Skeletal muscle satellite cell (primary cell): ENCODE results near the gene GULP1.
"Not testable (repeated sequence)": the region's sequence is repeated elsewhere in the genome, so short reads cannot be mapped to it uniquely, and the experiment has no call there.

Experiments
- H3K27me3 ChIP-seq: 2 replicates; pipeline ENCODE4 v1.7.0; 2013; ENCODE audit warnings: low read length; ENCODE audit not compliant: control insufficient read depth, insufficient read depth
- H3K36me3 ChIP-seq: 2 replicates; pipeline ENCODE4 v1.7.0; 2013; ENCODE audit warnings: mild to moderate bottlenecking, control low read depth, low read length; ENCODE audit not compliant: insufficient read depth
- H3K4me1 ChIP-seq: 2 replicates; pipeline ENCODE4 v1.7.0; 2013; ENCODE audit warnings: low read length; ENCODE audit not compliant: control insufficient read depth, insufficient read depth
- H3K4me2 ChIP-seq: 2 replicates; pipeline ENCODE4 v1.7.0; 2013; ENCODE audit warnings: mild to moderate bottlenecking, low read length
- H3K4me3 ChIP-seq: 2 replicates; pipeline ENCODE4 v1.7.0; 2013; ENCODE audit warnings: low read length
- H3K9ac ChIP-seq: 2 replicates; pipeline ENCODE4 v1.7.0; 2013; ENCODE audit warnings: mild to moderate bottlenecking, low read depth, low read length, moderate library complexity
- H3K9me3 ChIP-seq: replicated peaks from 2 replicates; pipeline ENCODE4 v1.7.0; 2013; ENCODE audit warnings: mild to moderate bottlenecking, control low read depth, low read length

GULP1 gene

DNA sequence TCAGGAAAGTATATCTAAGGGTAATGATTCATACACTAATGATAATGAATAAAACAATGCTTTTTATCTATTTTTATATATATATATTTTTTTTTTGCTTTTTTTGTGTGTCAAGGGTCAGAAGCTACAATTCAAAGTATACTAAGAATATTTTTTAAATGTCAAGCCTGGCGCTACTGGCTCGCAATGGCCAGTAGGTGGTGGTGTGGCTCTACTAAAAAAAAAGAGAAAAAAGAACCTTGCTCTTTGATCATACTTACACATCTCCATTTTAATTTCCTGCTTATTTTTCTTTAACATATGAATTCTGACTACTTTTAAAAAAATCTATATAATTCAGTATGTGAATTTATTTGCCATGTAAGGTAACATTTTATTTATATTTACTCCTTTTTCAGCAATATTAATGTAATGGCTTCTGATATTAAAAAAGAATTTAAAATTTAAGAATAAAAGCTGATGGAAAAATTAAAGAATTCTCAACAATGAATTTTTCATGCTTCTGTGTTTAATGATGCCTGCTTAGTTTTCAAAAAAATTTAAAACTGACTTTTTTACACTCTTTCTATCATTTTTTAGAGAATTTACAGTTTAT, 232.9 kb downstream of the GULP1 start:
- Histone ChIP-seq H3K4me3 (no peak overlapping the region), H3K4me1 (peaks cover 10% of the 10 kb centered on the region), H3K27me3 (no peaks in the 10 kb centered on the region), H3K4me2 (no peak overlapping the region), H3K36me3 (no peaks in the 10 kb centered on the region), H3K9ac (peak overlapping the region; percentile 11), H3K9me3 (no peaks in the 10 kb centered on the region)

DNA sequence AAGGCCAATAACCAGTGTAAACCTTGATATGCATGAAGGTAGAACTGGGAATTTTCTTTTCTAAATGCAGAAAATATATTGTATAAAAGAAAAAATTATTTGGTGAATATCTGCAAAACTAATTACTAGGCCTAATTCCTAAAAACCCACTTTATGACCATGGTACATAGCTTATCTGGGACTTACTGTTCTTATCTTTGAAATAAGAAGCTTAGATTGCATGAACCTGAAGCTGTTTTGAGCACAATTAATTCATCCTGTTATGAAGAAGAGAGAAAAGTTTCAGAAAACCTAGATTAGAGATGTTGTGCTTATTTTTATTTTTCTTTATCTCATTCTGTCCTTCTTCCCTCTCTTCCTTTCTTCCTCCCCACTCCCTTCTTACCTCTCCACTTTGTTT, 235.0 kb downstream of the GULP1 start:
- Histone ChIP-seq H3K4me1 (peaks cover 10% of the 10 kb centered on the region), H3K9ac (no peak overlapping the region), H3K9me3 (no peaks in the 10 kb centered on the region), H3K36me3 (no peaks in the 10 kb centered on the region), H3K4me2 (no peak overlapping the region), H3K27me3 (no peaks in the 10 kb centered on the region), H3K4me3 (no peak overlapping the region)

DNA sequence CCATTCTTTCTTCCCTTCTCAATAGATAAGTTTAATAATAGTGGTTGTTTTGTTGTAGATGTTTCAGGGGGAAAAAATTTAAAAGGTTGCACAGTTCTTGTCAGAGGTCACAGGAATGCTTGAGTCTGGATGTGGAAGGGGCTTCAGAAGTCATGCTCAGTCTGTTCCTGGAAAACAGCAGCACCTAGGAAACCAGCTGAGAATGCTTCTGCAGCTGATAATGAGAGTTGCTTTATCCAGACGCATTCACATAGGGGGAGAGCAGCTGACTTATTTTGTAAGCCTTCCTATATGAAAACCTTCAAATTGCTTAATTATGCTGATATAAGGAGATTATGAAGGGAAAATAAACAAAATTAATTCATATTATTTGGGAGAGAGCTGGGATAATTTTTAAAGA, 235.5 kb downstream of the GULP1 start:
- Histone ChIP-seq H3K9me3 (no peaks in the 10 kb centered on the region), H3K36me3 (no peaks in the 10 kb centered on the region), H3K27me3 (no peaks in the 10 kb centered on the region), H3K4me1 (peaks cover 10% of the 10 kb centered on the region), H3K4me3 (no peak overlapping the region), H3K9ac (no peak overlapping the region), H3K4me2 (no peak overlapping the region)

DNA sequence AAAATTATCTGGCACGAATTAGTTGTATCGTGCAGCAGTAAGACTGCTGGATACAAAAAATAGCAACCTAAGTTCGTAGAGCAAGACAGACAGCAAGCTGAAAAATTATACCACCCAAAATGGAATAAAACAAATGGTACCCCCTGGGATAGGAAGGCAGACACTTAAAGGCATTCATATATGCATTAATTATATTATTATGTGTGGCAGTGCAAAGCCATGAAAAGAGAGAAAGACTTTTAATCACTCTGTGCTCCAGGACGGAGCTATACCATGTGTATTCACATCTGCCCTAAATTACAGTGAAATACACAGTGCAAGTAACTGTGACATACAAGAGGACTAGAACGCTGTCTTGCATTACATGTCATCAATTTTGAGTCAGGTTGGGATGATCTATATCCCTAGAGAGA, 235.9 kb downstream of the GULP1 start:
- peaks cover 10% of the 10 kb centered on the region for H3K4me1 ChIP-seq
- no peaks in the 10 kb centered on the region for H3K9me3 ChIP-seq
- H3K27me3 ChIP-seq, result no peaks in the 10 kb centered on the region
- no peak overlapping the region for H3K9ac ChIP-seq
- no peak overlapping the region for H3K4me2 ChIP-seq
- H3K4me3 ChIP-seq, result no peak overlapping the region
- no peaks in the 10 kb centered on the region for H3K36me3 ChIP-seq

DNA sequence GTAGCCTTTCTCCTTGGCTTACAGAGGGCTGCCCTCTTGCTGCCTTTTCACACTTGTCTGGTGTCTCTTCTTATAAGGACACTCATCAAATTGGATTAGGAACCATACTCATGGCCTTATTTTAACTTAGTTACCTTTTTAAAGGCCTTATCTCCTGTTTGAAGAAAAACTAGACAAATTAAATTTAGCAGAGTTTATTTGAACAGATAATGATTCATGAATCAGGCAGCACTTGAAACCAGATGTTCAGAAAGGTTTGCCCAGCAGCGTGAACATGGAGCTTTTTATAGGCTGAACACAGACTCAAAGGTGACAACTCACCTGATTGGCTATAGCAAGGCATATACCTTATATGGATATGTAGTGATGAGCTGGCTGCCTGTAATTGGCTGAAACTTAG, 238.0 kb downstream of the GULP1 start:
- Histone ChIP-seq H3K9ac (no peak overlapping the region), H3K27me3 (no peaks in the 10 kb centered on the region), H3K36me3 (no peaks in the 10 kb centered on the region), H3K4me1 (peaks cover 10% of the 10 kb centered on the region), H3K9me3 (no peaks in the 10 kb centered on the region), H3K4me3 (no peak overlapping the region), H3K4me2 (no peak overlapping the region)

DNA sequence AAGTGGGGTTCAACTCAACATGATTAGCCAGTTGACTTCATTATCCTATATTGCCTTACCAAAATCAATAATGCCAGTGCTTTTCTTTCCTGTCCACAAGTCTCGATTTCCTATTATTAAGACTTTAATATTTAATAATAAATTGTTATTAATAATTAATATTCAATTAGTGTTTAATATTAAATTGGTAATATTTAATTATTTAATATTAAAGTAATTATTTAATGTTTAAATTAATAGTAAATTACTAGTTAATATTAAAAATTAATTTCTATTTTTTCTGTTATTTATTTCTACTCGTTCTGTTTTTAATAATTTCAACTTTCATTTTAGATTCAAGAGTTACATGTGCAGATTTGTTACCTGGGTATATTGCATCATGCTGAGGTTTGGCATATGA, 243.2 kb downstream of the GULP1 start:
- no peaks in the 10 kb centered on the region for H3K27me3 ChIP-seq

DNA sequence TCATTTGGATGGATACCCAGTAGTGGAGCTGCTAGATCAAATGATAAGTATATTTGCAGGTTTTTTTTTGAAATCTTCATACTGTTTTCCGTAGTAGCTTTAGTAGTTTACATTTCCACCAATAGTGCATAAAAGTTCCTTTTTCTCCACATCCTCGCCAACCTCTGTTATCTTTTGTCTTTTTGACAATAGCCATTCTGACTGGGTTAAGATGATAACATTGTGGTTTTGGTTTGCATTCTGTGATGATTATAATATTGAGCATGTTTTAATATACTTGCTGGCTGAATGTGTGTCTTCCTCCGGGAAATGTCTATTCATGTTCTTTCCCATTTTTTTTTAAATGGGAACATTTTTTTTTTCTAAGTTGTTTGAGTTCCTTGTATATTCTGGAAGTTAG, 260.0 kb downstream of the GULP1 start:
- no peak overlapping the region for H3K4me2 ChIP-seq
- no peak overlapping the region for H3K4me3 ChIP-seq
- H3K27me3 ChIP-seq, result no peaks in the 10 kb centered on the region
- no peaks in the 10 kb centered on the region for H3K9me3 ChIP-seq
- H3K36me3 ChIP-seq, result no peaks in the 10 kb centered on the region
- H3K4me1 ChIP-seq, result no peaks in the 10 kb centered on the region
- H3K9ac ChIP-seq, result no peak overlapping the region

More for the DNA sequence above, 243.2 kb downstream of the GULP1 start:
- no peak overlapping the region for H3K9ac ChIP-seq
- no peak overlapping the region for H3K4me2 ChIP-seq
- no peak overlapping the region for H3K4me3 ChIP-seq
- no peaks in the 10 kb centered on the region for H3K4me1 ChIP-seq
- H3K9me3 ChIP-seq, result no peaks in the 10 kb centered on the region
- H3K36me3 ChIP-seq, result no peaks in the 10 kb centered on the region

DNA sequence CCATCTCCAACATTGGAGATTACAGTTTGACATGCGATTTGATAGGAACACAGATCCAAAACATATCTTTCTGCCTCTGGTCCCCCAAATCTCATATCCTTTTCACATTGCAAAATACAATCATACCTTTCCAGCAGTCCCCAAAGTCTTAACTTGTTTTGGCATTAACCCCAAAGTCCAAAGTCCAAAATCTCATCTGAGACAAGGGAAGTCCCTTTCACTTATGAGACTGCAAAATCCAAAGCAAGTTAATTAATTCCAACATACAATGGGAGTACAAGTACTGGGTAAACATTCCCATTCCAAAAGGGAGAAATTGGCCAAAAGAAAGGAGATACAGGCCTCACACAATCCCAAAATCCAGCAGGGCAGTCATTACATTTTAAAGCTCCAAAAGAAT, 265.4 kb downstream of the GULP1 start:
- H3K36me3 ChIP-seq, result peaks cover 4% of the 10 kb centered on the region
- no peak overlapping the region for H3K4me3 ChIP-seq
- no peaks in the 10 kb centered on the region for H3K9me3 ChIP-seq
- no peaks in the 10 kb centered on the region for H3K4me1 ChIP-seq
- no peaks in the 10 kb centered on the region for H3K27me3 ChIP-seq
- no peak overlapping the region for H3K4me2 ChIP-seq
- no peak overlapping the region for H3K9ac ChIP-seq

DNA sequence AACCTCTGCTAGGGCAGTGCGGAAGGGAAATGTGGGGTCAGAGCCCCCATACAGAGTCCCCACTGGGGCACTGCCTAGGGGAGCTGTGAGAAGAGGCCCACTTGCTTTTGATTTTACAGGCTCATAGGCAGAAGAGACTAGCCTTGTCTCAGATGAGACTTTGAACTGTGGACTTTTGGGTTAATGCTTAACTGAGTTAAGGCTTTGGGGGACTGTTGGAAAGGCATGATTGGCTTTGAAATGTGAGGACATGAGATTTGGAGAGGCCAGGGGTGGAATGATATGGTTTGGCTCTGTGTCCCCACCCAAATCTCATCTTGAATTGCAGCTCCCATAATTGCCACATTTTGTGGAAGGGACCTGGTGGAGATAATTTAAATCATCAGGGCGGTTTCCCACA, 267.8 kb downstream of the GULP1 start:
- not testable (repeated sequence) for H3K36me3 ChIP-seq, H3K27me3 ChIP-seq, H3K4me3 ChIP-seq, H3K9ac ChIP-seq, H3K9me3 ChIP-seq, H3K4me1 ChIP-seq, H3K4me2 ChIP-seq

DNA sequence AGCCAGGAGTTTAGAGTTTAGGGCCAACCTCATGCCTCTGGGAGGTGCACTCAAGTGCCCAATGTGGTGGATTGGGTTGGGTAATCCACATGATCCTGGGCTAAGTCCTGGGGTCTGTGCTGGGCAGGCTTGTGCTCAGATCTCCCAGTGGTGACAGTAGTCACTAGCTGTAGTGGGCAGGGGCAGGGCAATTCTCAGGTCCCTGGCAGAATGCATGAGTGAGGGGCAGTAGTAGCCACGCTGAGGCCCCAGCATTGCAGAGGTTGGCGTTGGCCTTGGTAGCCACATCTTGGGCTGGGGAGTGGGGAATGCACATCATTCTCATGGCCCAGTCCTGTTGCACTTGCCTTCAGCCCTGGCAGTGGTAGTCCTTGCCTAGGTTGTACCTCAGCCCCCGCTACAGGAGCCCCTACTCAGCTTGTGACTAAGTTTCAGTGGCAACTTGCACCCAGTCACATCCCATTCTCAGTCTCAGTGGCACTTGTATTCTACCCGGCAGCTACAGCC, 269.9 kb downstream of the GULP1 start:
- H3K4me2 ChIP-seq, result no peak overlapping the region
- H3K9ac ChIP-seq, result no peak overlapping the region
- peaks cover 4% of the 10 kb centered on the region for H3K36me3 ChIP-seq
- no peaks in the 10 kb centered on the region for H3K4me1 ChIP-seq
- no peak overlapping the region for H3K4me3 ChIP-seq
- H3K27me3 ChIP-seq, result no peaks in the 10 kb centered on the region
- no peaks in the 10 kb centered on the region for H3K9me3 ChIP-seq

DNA sequence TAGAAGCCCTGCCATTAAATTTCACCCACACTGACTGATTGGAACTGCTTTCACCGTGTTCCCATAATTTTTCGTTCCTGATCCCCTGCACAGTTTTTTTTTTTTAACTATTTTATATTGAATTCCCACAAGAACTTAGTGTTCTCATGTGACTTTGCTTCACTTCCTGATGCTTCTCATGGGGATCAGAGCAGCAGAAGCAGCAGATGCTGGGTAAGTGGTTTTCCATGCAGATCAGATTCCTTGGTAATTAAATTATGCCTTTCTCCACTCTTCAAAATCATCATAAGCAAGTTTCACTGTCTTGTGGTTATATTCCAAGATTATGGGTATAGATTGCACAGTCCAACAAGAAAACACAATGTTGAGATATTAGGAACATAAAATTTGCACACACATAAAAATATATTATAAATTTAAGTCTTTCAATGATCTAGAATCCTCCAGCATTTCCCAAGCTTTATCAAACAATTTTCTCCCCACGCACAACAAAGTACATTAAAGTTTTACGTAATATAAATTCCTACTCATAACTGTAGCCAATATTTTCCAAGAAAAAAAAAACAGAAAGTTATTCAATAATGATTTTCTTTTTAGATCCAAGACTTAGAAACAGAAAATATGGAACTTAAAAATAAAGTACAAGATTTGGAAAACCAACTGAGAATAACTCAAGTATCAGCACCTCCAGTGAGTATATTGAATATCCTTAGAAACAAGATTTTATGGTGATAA, 277.9 kb downstream of the GULP1 start:
- no peaks in the 10 kb centered on the region for H3K4me1 ChIP-seq
- no peak overlapping the region for H3K4me2 ChIP-seq
- no peak overlapping the region for H3K9ac ChIP-seq
- no peaks in the 10 kb centered on the region for H3K36me3 ChIP-seq
- no peak overlapping the region for H3K4me3 ChIP-seq
- H3K9me3 ChIP-seq, result no peaks in the 10 kb centered on the region
- H3K27me3 ChIP-seq, result no peaks in the 10 kb centered on the region

DNA sequence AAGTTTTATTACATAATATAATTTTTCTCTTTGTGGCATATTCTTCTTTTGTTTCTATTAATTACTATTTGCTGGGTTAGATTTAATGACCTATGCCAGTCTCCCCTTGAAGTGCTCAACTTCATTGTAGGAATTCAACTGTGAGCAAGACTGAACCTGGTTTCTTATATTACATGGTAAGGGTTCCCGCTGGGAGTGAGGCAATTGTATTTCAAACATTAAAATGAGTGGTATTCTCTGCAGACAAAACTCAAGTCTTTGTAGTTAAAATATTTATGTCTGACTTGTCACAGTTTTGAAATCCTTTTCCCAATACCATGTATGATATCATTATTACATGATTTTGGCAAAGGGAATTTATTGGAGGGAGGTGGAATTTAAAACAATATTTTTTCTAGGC, 278.7 kb downstream of the GULP1 start:
- H3K9ac ChIP-seq, result no peak overlapping the region
- H3K4me3 ChIP-seq, result no peak overlapping the region
- H3K4me1 ChIP-seq, result no peaks in the 10 kb centered on the region
- H3K27me3 ChIP-seq, result no peaks in the 10 kb centered on the region
- H3K4me2 ChIP-seq, result no peak overlapping the region
- no peaks in the 10 kb centered on the region for H3K9me3 ChIP-seq
- no peaks in the 10 kb centered on the region for H3K36me3 ChIP-seq
